ENCODE data around the gene BPIFB3.

The BPIFB3 gene

GRCh38 chr20:33053291-33054106 lies at the start of gene BPIFB3:
Gene BPIFB3 (plus strand): TSS chr20:33053903. CDS start chr20:33055436, 1,533 bp downstream.
- DNase-seq, result no peak

GRCh38 chr20:33004141-33004751 lies 49.5 kb upstream of the BPIFB3 start, which contains the start of gene SUN5:
Gene SUN5 (minus strand): TSS chr20:33004433. CDS start chr20:33004340, 93 bp downstream.
- no peak for DNase-seq

- peak; percentile 44 for DNase-seq
Measured at GRCh38 chr20:33005132-33005566, 48.6 kb upstream of the BPIFB3 start.

- no peak for DNase-seq
Measured at GRCh38 chr20:33005908-33006775, 47.6 kb upstream of the BPIFB3 start.

- DNase-seq, result no peak
Measured at GRCh38 chr20:33006776-33007375, 46.8 kb upstream of the BPIFB3 start.

- no peak for DNase-seq
Measured at GRCh38 chr20:33007376-33008335, 46.0 kb upstream of the BPIFB3 start, which contains the start of gene BPIFB2. Gene BPIFB2 (plus strand): TSS chr20:33007704. CDS start chr20:33008575, 871 bp downstream.

- DNase-seq, result no peak
Measured at GRCh38 chr20:33008336-33009213, 45.1 kb upstream of the BPIFB3 start.

GRCh38 chr20:33009214-33010132 lies 44.2 kb upstream of the BPIFB3 start:
- DNase-seq, result no peak

- no peak for DNase-seq
Measured at GRCh38 chr20:33010133-33010504, 43.6 kb upstream of the BPIFB3 start.

- DNase-seq, result no peak
Measured at GRCh38 chr20:33010674-33011449, 42.8 kb upstream of the BPIFB3 start.

- no peak for DNase-seq
Measured at GRCh38 chr20:33012327-33013189, 41.1 kb upstream of the BPIFB3 start.

GRCh38 chr20:33013701-33014326 lies 39.9 kb upstream of the BPIFB3 start:
- DNase-seq, result no peak

- DNase-seq, result no peak
Measured at GRCh38 chr20:33014336-33015113, 39.2 kb upstream of the BPIFB3 start.

- DNase-seq, result no peak
Measured at GRCh38 chr20:33015114-33015484, 38.6 kb upstream of the BPIFB3 start.

GRCh38 chr20:33015700-33016580 lies 37.8 kb upstream of the BPIFB3 start:
- DNase-seq, result no peak

Measured in hematopoietic multipotent progenitor cell treated with erythropoietin and hydrocortisone succinate and interleukin-3 and kit ligand, for 8 days (in vitro differentiated cells).